Keratinocyte (primary cell): ENCODE results near the gene HMCN2.

Experiments
- EZH2 ChIP-seq: IDR thresholded peaks from one replicate; pipeline ENCODE4 v1.6.1; 2012; ENCODE audit warnings: inconsistent platforms, mild to moderate bottlenecking, low read length, moderate library complexity
- TF ChIP-seq, protein P1 (sequence below), 3 experiments: IDR thresholded peaks in 1 of 3; conservative IDR thresholded peaks in 1 of 3; optimal IDR thresholded peaks in 1 of 3; 2 replicates in 2 of 3; 3 replicates in 1 of 3; pipeline versions ENCODE3 to v1.5.1; 2011; ENCODE audit warnings: low read length in 3 of 3, mild to moderate bottlenecking in 3 of 3, moderate library complexity in 2 of 3, control low read depth in 1 of 3, inconsistent platforms in 1 of 3; ENCODE audit not compliant: insufficient read depth in 2 of 3; ENCODE audit errors: extremely low read depth in 1 of 3

DNA sequence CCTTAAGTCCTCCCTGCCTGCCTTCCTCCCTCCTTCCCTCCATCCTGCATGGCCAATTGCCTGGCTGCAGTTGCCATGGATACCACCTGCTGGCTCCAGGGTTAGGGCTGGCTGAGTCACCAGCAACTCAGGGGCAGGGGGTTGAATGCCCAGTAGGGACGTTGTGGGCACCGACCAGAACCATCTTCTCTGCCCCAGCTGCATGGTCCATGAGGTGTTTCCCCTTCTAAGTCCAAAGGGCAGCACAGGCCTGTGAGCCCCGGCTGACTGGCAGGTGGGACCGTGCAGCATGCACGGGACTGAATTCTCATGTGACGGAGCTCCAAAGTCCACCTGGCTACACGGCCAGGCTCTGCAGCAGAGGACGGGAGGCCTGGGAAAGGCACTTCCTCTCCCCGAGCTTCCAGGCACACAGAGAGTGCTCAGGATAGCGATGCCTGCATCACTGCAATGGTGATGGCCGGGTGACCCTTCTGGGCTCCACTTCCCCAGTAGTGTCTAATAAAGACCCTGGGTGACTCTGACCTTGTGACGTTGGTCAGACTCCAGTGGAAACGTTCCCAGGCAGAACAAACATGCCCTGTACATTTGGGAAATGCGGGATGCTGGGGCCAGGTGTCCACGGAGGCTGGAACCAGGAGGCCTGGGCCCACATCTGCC lies 184.9 kb downstream of the HMCN2 start:
- TF ChIP-seq, protein P1, sequence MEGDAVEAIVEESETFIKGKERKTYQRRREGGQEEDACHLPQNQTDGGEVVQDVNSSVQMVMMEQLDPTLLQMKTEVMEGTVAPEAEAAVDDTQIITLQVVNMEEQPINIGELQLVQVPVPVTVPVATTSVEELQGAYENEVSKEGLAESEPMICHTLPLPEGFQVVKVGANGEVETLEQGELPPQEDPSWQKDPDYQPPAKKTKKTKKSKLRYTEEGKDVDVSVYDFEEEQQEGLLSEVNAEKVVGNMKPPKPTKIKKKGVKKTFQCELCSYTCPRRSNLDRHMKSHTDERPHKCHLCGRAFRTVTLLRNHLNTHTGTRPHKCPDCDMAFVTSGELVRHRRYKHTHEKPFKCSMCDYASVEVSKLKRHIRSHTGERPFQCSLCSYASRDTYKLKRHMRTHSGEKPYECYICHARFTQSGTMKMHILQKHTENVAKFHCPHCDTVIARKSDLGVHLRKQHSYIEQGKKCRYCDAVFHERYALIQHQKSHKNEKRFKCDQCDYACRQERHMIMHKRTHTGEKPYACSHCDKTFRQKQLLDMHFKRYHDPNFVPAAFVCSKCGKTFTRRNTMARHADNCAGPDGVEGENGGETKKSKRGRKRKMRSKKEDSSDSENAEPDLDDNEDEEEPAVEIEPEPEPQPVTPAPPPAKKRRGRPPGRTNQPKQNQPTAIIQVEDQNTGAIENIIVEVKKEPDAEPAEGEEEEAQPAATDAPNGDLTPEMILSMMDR (optimal IDR thresholded peaks at IDR 0.05 in 1 of 3, IDR thresholded peaks at IDR 0.05 in 1 of 3, conservative IDR thresholded peaks at IDR 0.05 in 1 of 3; ENCODE audit: extremely low read depth in 1 of 3, insufficient read depth in 2 of 3, low read length in 3 of 3): no peak
- no peak for TF ChIP-seq EZH2
